Breast epithelium (tissue), 3 donors: ENCODE results near the gene SLC25A5.

Experiments
- CTCF ChIP-seq, 3 donors: fragments of 450-650 bp; IDR thresholded peaks; one replicate each; pipeline ENCODE4 v1.5.1; 2016 to 2017; ENCODE audit warnings: antibody characterized with exemption in 3 of 3, mild to moderate bottlenecking in 3 of 3, moderate library complexity in 3 of 3
- POLR2A ChIP-seq: fragments of 450-650 bp; IDR thresholded peaks from one replicate; pipeline ENCODE4 v1.6.1; 2016; ENCODE audit warnings: antibody characterized with exemption, mild to moderate bottlenecking, moderate library complexity
- POLR2AphosphoS5 ChIP-seq, 3 donors: sonication (generic); formaldehyde crosslinking; IDR thresholded peaks; one replicate each; pipeline ENCODE4 v1.6.1; 2017; ENCODE audit warnings: antibody characterized with exemption in 3 of 3

- TF ChIP-seq CTCF (IDR thresholded peaks at IDR 0.05) (no peak), POLR2AphosphoS5 (IDR thresholded peaks at IDR 0.05) (no peak), POLR2A (no peak)
Measured at GRCh38 chrX:119486745-119487144, 18.5 kb downstream of the SLC25A5 start.
